ENCODE results near the gene AUTS2. TPM values are rescaled to one million over a fixed set of nuclear protein-coding genes. Genes with fewer than 3 reads are reported as not detected.

Gene AUTS2
- total and polyA plus RNA-seq, 5 donors = 7.0 to 15.4 (median 10.6) TPM

DNA sequence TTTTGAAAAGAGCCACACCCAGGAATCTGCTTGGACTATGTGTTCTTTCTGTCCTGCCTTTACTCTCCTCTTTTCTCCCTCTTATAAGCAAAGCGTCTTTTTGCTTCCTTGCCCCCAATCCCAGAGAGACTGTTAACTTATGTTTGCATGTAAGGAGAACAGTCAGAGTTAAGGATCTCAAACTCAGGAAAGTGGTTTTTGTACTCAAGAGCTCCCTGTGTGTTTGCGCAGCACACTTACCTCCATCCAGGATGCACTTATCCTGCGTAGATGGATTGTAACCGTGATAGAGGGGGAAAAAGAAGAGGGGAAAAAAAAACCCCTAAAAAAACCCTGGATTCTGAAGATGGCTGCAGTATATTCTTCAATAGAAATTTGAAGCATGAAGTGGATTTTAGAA lies 228.9 kb downstream of the AUTS2 start:
- H3K4me1 ChIP-seq (ENCODE audit: control insufficient read depth, insufficient read depth, low read length) = peaks cover under 1% of the 10 kb centered on the region
- ATAC-seq (no peak), DNase-seq (no peak)
- H3K27me3 ChIP-seq (ENCODE audit: control insufficient read depth, insufficient read depth) = no peaks in the 10 kb centered on the region
- no peak overlapping the region for H3K4me3 ChIP-seq (ENCODE audit: low read length)
- H3K9me3 ChIP-seq (ENCODE audit: control insufficient read depth, low read length) = no peaks in the 10 kb centered on the region
- H3K27ac ChIP-seq (ENCODE audit: low read length) = no peak overlapping the region
- WGBS = 94% methylated on average over 4 of the region's 4 CpGs
- intact Hi-C loops (cut with DNase I) = no loop called here

DNA sequence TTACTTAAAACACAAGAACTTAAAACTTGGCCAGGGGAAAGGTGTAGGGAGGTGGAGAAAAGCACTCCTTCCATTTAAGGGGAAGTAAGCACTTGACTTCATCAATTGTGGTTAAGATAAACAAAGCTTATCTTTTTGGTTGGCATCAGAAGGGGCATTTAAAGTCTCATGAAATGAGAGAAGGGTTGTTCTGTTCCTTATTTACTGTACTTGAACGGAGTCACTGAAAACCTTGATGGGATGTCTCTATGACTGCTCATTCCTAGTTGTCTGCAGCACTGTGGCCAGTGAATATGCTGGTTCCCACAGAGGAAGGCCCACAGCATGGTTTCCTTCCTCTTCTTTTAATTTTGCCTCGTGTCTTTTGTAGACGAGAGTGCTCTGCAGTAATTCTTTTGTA lies 229.3 kb downstream of the AUTS2 start:
- Histone ChIP-seq H3K4me3 (ENCODE audit: low read length) (no peak overlapping the region), H3K9me3 (ENCODE audit: control insufficient read depth, low read length) (no peaks in the 10 kb centered on the region), H3K27ac (ENCODE audit: low read length) (no peak overlapping the region), H3K27me3 (ENCODE audit: control insufficient read depth, insufficient read depth) (no peaks in the 10 kb centered on the region), H3K4me1 (ENCODE audit: control insufficient read depth, insufficient read depth, low read length) (no peaks in the 10 kb centered on the region)
- WGBS = 69% methylated on average over 3 of the region's 3 CpGs
- ATAC-seq (no peak), DNase-seq (no peak)
- intact Hi-C loops (cut with DNase I) = no loop called here

DNA sequence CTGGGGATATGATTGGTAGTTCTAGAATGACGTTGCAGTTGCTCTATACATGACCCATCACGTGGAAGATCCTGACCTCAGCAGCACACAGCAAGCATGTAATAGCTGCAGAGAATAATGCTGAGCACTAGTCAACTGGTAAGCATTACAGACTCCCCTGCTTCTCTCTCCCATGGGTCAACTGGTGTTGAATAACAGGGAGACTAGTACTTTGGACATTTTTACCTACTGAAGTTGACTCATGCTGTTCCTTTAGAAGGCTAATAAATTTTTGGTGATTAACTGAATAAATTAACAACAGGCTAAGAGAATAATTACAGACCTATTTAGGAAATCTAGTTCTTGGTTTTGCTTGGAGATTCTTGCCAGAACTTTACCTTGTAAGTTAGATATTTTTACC lies 234.1 kb downstream of the AUTS2 start:
- Histone ChIP-seq H3K9me3 (ENCODE audit: control insufficient read depth, low read length) (no peaks in the 10 kb centered on the region), H3K4me1 (ENCODE audit: control insufficient read depth, insufficient read depth, low read length) (no peaks in the 10 kb centered on the region), H3K27me3 (ENCODE audit: control insufficient read depth, insufficient read depth) (no peaks in the 10 kb centered on the region), H3K4me3 (ENCODE audit: low read length) (no peak overlapping the region), H3K27ac (ENCODE audit: low read length) (no peak overlapping the region)
- intact Hi-C loops (cut with DNase I) = no loop called here
- ATAC-seq (no peak), DNase-seq (no peak)
- 84% methylated on average over 2 of the region's 2 CpGs for WGBS

DNA sequence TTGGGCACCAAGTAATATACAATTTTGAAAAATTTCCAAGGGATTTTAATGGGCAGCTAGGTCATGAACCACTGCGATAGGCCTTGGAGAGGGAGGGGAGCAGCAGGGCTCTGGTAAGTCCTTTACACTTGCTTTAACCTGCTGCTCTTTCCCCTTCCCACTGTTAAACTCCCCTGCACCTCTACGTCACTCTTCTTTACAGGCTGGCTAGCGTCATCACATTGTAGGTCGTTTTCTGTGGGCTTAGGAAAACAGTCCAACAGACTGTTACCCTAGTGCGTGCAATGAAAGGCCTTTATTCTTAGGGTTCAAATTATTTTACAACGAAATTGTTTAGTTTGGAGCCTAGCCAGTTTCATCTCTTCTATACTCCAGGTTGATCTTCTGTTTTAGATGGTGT lies 235.7 kb downstream of the AUTS2 start:
- no peak for ATAC-seq

DNA sequence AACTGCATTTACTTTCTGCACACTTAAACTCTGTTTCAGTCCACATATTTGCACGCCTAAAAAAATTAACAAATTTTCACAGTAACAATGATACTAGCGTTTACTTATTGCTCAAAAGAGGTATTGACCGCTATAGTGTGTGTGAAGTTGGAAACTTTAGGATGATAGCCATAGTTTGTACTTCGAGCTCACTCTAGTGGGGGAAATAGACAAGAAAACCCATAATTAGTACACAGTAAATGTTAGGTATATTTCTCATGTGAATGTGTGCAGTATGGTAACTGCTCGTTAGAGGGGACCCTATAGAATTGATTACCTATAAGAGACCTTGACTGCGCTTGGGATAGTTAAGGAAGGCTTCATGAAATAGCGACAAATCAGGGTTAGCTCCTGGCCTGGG lies 238.4 kb downstream of the AUTS2 start:
- 96% methylated on average over 7 of the region's 7 CpGs for WGBS
- ATAC-seq = no peak
- no peak for DNase-seq
- H3K4me3 ChIP-seq (ENCODE audit: low read length) = no peak overlapping the region
- no peaks in the 10 kb centered on the region for H3K9me3 ChIP-seq (ENCODE audit: control insufficient read depth, low read length)
- H3K27ac ChIP-seq (ENCODE audit: low read length) = no peak overlapping the region
- no peaks in the 10 kb centered on the region for H3K27me3 ChIP-seq (ENCODE audit: control insufficient read depth, insufficient read depth)
- intact Hi-C loops (cut with DNase I) = no loop called here
- no peaks in the 10 kb centered on the region for H3K4me1 ChIP-seq (ENCODE audit: control insufficient read depth, insufficient read depth, low read length)

More for the DNA sequence above, 235.7 kb downstream of the AUTS2 start:
- 85% methylated on average over 6 of the region's 6 CpGs for WGBS
- no peaks in the 10 kb centered on the region for H3K4me1 ChIP-seq (ENCODE audit: control insufficient read depth, insufficient read depth, low read length)
- DNase-seq = no peak
- H3K27me3 ChIP-seq (ENCODE audit: control insufficient read depth, insufficient read depth) = no peaks in the 10 kb centered on the region
- H3K4me3 ChIP-seq (ENCODE audit: low read length) = no peak overlapping the region
- H3K27ac ChIP-seq (ENCODE audit: low read length) = no peak overlapping the region
- intact Hi-C loops (cut with DNase I) = no loop called here
- H3K9me3 ChIP-seq (ENCODE audit: control insufficient read depth, low read length) = no peaks in the 10 kb centered on the region

DNA sequence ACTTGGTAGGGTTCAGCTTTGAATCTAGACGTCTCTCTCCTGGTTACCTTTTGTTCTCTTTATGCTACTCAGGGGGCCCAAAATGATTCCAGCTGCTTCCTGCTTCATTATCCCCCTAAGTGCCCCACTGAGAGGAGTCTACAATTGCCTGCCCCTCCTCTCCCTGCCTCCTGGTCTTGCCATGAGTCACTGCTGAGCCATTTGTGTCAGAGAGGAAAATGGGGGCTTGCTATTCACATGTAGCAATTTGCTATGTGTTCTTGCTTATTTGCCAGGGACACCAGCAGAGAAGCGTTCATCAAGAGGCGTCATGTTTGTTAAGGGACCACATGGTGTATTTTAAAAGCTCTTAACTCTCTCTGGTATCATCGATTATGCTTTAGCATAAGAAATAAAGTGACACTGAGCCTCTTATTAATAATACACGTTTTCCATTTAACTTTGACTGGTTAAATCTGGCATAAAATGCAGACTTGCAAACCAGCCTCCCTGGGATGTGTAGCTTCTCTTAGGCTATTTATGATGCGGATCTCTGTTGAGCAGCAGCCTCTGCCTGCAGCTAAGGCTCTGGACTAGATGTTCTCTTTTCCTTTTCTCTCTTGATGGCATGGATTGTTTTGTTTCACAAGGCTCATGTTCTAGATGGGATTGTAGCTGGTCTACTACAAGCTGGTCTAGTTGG lies 239.3 kb downstream of the AUTS2 start:
- no peaks in the 10 kb centered on the region for H3K4me1 ChIP-seq (ENCODE audit: control insufficient read depth, insufficient read depth, low read length)
- H3K4me3 ChIP-seq (ENCODE audit: low read length) = no peak overlapping the region
- intact Hi-C loops (cut with DNase I) = no loop called here
- no peak overlapping the region for H3K27ac ChIP-seq (ENCODE audit: low read length)
- no peaks in the 10 kb centered on the region for H3K9me3 ChIP-seq (ENCODE audit: control insufficient read depth, low read length)
- WGBS = 79% methylated on average over 6 of the region's 6 CpGs
- H3K27me3 ChIP-seq (ENCODE audit: control insufficient read depth, insufficient read depth) = no peaks in the 10 kb centered on the region
- ATAC-seq (no peak), DNase-seq (no peak)

DNA sequence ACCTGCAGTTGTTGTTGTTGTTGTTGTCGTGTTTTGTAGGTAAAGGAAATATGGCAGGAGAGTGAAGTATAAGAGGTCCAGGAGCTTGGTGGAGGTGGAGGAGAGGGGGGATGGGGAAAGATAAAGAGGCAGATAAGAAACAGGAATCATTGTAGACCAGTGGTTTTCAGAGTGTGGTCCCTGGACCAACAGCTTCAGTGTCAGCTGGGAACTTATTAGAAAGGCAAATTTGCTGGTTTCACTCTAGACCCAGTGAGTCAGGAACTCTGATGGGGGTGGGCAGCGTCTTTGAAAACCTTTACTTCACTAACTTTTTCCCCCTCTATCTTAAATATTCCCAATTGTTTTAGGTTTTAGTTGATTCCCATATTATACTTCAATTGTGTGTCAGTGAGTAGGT lies 241.5 kb downstream of the AUTS2 start:
- no peaks in the 10 kb centered on the region for H3K9me3 ChIP-seq (ENCODE audit: control insufficient read depth, low read length)
- intact Hi-C loops (cut with DNase I) = no loop called here

DNA sequence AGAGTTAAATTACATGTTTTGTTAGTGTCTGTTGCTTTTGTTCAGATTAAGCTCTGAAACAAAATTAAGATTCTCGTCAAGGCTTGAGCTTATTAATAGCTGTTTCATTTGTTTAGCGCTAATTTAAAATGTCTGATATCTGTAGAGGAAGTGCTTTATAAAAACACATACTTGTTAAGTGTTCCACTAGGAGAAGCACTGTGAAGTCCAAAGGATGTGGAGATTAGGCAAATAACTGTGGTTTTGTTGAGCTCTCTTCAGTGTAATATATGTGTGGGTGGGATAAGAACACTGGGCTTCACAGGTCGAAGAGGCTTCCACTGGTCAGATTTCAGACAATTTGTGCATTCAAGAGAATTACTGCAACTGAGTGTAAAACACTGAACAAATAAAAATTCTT lies 242.0 kb downstream of the AUTS2 start:
- no peak for ATAC-seq
- intact Hi-C loops (cut with DNase I) = no loop called here

More for the DNA sequence above, 241.5 kb downstream of the AUTS2 start:
- Histone ChIP-seq H3K27me3 (ENCODE audit: control insufficient read depth, insufficient read depth) (no peaks in the 10 kb centered on the region), H3K4me1 (ENCODE audit: control insufficient read depth, insufficient read depth, low read length) (no peaks in the 10 kb centered on the region), H3K4me3 (ENCODE audit: low read length) (no peak overlapping the region), H3K27ac (ENCODE audit: low read length) (no peak overlapping the region)
- ATAC-seq (no peak), DNase-seq (no peak)
- 98% methylated on average over 2 of the region's 2 CpGs for WGBS

GRCh38 chr7:69843653-69844052 lies 245.4 kb downstream of the AUTS2 start:
- DNase-seq (no peak), ATAC-seq (no peak)
- Histone ChIP-seq H3K4me1 (ENCODE audit: control insufficient read depth, insufficient read depth, low read length) (no peaks in the 10 kb centered on the region), H3K27ac (ENCODE audit: low read length) (no peak overlapping the region), H3K4me3 (ENCODE audit: low read length) (no peak overlapping the region), H3K9me3 (ENCODE audit: control insufficient read depth, low read length) (no peaks in the 10 kb centered on the region), H3K27me3 (ENCODE audit: control insufficient read depth, insufficient read depth) (no peaks in the 10 kb centered on the region)
- 81% methylated on average over 2 of the region's 2 CpGs for WGBS
- intact Hi-C loops (cut with DNase I) = no loop called here

More for the DNA sequence above, 242.0 kb downstream of the AUTS2 start:
- Histone ChIP-seq H3K9me3 (ENCODE audit: control insufficient read depth, low read length) (no peaks in the 10 kb centered on the region), H3K27me3 (ENCODE audit: control insufficient read depth, insufficient read depth) (no peaks in the 10 kb centered on the region), H3K27ac (ENCODE audit: low read length) (no peak overlapping the region), H3K4me1 (ENCODE audit: control insufficient read depth, insufficient read depth, low read length) (no peaks in the 10 kb centered on the region), H3K4me3 (ENCODE audit: low read length) (no peak overlapping the region)
- DNase-seq = no peak
- WGBS = 51% methylated on average over 3 of the region's 3 CpGs

DNA sequence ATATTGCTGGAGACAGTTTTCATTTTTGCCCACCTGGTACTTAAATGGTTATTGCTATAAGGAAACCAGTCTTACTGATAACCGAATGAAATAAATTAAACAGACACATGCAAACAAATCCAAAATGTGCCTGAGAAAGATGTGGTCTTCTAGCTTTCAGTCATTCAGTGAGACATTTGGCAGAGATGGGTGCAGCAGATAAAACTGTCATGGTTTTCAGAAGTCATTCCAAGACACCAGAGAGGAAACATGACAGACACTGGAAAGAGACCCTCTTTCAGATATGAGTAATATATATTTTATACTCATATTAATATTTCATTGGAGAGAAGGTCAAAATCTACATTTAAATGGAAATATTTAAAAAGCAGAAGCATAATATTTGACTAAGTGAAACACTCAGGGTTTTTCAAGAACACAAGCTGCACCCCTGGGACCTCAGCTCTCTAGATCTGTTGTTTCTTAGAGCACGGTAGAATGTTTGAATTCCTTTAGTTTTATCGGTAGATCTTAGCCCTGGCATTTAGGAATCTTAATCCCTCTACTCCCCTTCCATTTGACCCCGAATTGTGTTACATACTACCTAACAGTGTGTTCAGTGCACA lies 246.1 kb downstream of the AUTS2 start:
- Histone ChIP-seq H3K9me3 (ENCODE audit: control insufficient read depth, low read length) (no peaks in the 10 kb centered on the region), H3K27ac (ENCODE audit: low read length) (no peak overlapping the region), H3K4me3 (ENCODE audit: low read length) (no peak overlapping the region), H3K4me1 (ENCODE audit: control insufficient read depth, insufficient read depth, low read length) (no peaks in the 10 kb centered on the region), H3K27me3 (ENCODE audit: control insufficient read depth, insufficient read depth) (no peaks in the 10 kb centered on the region)
- no peak for DNase-seq
- no peak for ATAC-seq
- WGBS = 58% methylated on average over 4 of the region's 4 CpGs
- intact Hi-C loops (cut with DNase I) = no loop called here

GRCh38 chr7:69845721-69846495 lies 247.6 kb downstream of the AUTS2 start:
- Histone ChIP-seq H3K9me3 (ENCODE audit: control insufficient read depth, low read length) (no peaks in the 10 kb centered on the region), H3K4me1 (ENCODE audit: control insufficient read depth, insufficient read depth, low read length) (no peaks in the 10 kb centered on the region), H3K4me3 (ENCODE audit: low read length) (no peak overlapping the region), H3K27ac (ENCODE audit: low read length) (no peak overlapping the region), H3K27me3 (ENCODE audit: control insufficient read depth, insufficient read depth) (no peaks in the 10 kb centered on the region)
- intact Hi-C loops (cut with DNase I) = no loop called here
- no peak for ATAC-seq
- 57% methylated on average over 3 of the region's 3 CpGs for WGBS
- no peak for DNase-seq

Measured in right cardiac atrium (tissue), 5 donors.